Superior temporal gyrus (tissue), 1 donor: Measurements from ENCODE around the gene CEACAM6.
"Not testable (repeated sequence)": the region's sequence is repeated elsewhere in the genome, so short reads cannot be mapped to it uniquely, and the experiment has no call there.

Source experiments
- DNase-seq: peaks from one replicate; pipeline ENCODE4 v3.0.0-alpha.2; 2016; ENCODE audit errors: extremely low spot score

CEACAM6 gene

DNA sequence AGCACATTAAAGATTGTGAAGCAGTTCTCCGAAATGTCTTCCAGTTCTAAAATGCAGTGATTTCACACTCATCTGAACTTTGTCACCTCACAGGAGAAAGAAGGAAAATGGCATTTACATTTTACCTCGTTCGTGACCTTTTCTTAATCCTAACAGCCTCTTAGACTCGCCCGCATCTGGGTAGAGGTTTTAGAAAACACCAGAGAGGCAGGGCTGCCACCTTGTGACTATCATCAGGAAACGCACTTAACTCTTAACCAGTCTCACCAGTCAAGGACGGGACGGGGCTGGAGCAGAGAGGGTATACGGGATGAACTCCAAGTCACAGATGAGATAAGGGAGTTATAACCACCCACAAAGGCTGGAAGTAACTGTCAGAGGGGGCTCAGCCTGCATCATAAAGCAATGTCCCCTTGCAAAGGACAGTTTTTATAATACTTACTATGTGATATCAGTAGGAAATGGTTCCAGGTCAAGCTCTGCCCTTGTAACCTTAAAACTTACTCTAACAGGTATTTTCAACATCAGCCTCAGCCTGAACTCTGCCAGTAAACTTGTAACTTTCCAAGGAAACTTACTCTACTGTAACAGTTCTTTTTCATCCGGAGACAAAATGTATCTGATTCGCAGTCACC, 8.6 kb upstream of the CEACAM6 start:
- DNase-seq, result peak; percentile 56

DNA sequence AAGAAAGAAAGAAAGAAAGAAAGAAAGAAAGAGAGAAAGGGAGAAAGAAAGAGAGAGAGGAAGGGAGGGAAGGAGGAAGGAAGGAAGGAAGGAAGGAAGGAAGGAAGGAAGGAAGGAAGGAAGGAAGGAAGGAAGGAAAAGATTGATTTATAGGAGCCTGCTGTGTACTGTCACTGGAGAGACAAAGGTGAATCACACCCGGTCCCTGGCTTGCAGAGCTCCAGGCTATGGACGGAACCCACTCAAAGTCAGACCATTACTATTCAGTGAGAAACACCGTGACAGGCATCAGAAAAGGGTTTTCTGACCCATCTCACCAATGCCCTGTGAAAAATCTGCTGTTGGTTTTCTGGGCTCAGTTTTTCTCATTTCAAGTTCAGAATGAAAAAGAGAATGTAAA, 7.3 kb upstream of the CEACAM6 start:
- DNase-seq, result no peak

DNA sequence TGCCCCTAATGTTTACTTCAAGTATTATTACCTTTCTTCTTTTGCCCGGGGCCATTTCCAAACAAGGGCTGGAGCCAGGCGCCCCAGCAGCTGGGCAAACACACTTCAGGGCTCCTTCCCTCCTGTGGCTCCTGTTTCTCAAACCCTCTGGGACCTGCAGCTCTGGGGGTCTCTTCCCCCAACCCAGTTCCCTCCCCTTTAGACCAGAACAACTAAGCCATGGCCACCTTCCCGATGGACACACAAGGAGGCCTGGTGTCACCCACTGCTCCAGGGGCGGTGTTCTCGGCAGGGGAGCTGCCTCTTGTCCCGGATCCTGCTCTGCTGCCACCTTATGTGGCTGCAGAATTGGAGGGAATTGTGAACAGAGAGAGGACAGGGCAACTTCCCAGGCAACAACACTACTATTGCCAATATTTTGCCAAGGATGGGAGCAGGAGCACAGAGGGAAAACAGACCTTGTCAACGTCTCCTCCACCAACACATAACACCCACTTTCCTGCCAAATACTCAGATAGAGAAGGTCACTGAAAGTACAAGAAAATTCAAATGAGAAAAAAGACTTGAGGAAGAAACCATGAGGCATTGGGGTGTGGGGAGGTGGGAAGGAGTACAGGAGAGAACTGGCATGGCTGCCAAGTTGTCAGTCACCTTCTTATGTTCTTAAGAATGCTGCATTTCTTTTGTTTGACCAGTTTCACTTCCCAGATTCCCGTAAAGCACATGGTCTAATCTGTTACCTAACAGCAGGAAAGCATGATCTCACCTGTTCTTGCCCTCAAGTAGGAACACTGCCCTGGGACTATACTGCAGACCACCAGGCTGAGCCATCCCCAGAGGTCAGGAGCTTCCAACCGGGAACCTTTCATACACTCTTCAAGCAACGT, 4.8 kb upstream of the CEACAM6 start:
- DNase-seq, result not testable (repeated sequence)

DNA sequence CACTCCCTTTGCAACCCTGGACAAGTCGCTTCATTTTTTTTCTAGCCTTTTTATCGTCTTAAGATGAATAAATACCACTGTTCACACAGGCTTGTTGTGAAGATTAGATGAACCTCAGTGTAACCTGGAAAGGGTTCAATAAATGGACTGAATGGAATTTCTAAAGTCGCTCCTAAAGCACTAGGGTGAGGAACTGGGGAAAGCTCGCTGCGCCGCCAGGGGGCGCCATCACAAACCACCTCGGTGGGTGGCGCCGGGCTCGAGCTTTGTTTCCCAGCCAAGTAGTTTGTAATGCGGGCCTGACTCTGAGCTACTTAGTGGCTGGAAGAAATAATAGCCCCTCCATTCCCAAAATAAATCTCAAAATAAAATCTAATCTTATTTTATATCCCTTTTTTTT, 2.2 kb upstream of the CEACAM6 start:
- DNase-seq, result no peak

DNA sequence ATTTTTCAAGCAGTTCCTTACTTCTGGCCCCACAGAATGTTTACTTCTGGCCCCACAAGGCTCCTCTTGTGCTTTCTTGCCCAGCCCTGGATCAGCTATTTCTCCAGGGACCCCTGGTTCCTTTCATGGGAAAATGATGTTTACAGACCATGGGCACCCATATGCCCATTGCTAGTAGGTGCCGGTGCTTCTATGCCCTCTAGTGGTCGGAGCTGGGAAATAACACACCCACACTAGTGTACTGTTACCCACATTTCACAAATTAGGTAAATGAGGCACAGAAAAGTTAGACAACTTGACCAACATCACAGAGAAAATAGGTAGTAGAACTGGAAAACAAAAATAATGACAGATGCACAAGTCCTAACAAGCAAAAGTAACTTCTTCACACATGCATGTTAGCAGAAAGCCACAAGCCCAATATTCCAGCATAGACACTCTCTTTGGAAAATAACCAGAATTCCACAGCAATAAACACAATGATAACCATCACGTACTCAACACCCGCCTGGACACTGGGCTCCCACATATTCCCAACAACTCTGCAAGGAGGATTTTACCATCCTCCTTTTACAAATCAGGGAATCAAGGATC, 1.3 kb upstream of the CEACAM6 start:
- peak; percentile 44 for DNase-seq

DNA sequence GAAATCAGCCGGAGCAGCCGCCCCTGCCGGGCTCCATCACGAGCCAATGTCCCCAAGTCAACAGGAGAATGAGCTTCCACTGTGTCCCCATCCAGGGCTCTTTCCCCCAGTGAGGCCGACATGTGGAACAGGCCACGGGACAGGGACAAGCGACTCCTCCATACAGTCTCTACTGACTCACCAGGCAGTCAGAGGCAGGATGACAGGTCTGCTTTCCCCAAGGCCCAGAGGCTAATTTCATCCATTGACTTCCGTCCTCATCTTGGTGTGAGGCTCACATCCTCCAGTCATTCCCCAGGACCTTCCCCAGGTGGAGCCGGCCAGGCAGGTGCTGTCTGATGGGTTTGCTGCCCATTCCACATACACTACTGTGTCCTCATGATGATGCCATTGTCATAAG, 3.5 kb downstream of the CEACAM6 start:
- DNase-seq, result no peak

DNA sequence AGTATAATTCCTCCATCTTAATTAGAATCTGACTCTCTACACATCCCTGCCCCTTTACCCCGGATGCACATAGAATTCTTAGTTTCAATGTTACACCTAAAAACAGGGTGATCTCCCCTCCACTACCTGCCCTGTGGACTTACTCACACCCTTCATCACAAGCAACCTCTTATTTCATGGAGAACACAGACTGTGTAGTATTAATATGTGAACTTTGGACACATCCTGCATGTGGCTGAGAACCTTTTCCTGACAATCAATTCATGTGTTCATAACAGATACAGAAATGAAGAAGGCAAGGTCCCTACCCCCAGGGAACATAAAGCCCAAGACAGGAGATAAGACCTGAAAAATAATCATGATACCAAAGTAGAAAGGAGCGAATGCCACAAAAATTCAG, 11.8 kb downstream of the CEACAM6 start:
- DNase-seq, result no peak

DNA sequence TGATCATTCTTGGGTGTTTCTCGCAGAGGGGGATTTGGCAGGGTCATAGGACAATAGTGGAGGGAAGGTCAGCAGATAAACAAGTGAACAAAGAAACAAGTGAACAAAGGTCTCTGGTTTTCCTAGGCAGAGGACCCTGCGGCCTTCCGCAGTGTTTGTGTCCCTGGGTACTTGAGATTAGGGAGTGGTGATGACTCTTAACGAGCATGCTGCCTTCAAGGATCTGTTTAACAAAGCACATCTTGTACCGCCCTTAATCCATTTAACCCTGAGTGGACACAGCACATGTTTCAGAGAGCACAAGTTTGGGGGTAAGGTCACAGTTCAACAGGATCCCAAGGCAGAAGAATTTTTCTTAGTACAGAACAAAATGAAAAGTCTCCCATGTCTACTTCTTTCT, 12.8 kb downstream of the CEACAM6 start:
- not testable (repeated sequence) for DNase-seq

DNA sequence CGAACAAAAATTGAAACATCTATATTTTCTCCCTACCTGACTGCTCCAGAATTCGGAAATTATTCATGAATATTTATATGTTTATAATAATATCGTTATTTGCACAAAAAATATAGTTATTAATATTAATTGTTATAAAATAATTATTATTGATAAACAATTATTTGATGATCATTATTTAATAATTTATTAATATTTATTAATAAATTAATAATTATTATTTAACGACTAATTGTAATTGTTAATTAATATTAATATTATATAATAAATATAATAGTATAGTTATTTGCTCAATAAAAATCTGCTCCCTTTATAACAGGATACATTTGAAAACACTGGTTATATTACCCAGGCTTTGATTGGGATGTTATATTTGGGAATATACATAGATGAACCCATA, 14.3 kb downstream of the CEACAM6 start:
- no peak for DNase-seq

DNA sequence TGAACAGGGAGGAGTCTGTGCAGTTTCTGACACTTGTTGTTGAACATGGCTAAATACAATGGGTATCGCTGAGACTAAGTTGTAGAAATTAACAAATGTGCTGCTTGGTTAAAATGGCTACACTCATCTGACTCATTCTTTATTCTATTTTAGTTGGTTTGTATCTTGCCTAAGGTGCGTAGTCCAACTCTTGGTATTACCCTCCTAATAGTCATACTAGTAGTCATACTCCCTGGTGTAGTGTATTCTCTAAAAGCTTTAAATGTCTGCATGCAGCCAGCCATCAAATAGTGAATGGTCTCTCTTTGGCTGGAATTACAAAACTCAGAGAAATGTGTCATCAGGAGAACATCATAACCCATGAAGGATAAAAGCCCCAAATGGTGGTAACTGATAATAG, 16.1 kb downstream of the CEACAM6 start:
- DNase-seq, result no peak

DNA sequence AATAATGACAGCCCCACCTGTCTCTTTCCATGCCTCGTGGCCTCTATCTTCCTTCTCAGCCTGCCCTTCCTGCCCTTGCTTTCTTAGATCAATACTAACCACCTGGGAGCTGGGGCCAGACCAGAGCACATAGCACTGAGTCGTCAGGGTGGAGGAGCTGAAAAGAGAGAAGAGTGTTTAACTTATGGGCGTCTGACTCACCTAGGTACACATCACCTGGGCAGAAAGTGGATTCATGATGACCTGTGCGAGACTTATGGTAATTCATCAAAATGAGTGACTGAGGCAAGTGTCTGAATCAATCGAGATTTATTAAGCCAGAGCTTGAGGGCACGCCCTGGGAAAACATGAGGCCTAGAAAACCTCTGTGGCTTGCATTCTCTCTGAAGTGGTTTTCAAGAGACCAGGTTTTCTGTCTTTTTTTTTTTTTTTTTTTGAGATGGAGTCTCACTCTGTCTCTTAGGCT, 19.2 kb downstream of the CEACAM6 start:
- DNase-seq, result no peak

DNA sequence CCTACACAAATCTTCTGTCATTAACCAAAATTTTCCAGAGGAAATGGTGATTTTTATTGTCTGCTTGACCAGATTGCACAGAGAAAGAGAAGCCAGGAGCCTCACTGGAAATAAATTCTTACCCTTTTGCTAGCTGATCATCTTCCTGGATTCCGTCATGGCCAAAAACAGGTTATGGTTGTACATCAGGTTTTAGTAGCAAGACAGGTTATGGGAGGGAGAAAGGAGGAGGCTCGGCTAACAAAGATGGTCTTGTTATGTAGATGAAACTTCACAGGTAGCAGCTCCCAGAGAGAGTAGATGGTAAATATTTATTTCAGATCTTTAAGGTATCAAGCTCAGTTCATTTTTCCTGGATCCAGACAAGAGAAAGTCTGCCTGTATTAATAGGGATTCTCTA, 21.4 kb downstream of the CEACAM6 start:
- no peak for DNase-seq

DNA sequence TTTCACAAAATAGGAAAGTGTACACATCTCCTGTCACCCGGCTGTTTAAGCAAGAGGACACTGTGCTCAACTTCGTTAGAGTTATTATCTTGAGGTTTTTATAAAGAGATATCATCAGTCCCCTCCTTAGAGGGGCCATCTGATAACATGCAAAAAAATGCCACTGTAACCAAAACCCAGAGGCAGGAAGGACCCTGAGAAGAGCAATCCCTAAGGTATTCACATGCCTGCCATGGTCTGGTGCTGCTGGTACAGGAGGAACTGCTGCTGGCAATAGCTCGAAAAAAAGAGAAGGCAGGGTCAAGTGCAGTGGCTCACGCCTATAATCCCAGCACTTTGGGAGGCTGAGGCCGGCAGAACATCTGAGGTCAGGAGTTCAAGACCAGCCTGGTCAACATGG, 28.3 kb downstream of the CEACAM6 start:
- DNase-seq, result no peak

DNA sequence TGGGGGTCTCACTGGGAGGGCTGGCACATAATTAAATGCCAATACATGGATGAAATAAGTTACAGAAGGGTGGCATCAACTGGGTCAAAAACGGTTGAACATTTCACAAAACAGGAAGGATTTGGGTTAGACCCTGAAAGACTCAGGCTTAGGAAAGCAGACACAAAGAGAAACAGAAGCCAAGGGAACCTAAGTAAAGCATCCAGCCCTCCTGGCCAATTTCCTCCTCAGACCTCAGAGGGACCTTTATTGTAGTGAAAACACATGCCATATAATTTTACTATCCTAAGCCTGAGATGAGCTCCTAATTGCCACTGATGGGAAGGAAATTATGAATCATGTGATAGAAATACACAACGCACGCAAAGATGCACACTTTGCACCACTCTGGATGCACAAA, 29.0 kb downstream of the CEACAM6 start:
- DNase-seq, result no peak

DNA sequence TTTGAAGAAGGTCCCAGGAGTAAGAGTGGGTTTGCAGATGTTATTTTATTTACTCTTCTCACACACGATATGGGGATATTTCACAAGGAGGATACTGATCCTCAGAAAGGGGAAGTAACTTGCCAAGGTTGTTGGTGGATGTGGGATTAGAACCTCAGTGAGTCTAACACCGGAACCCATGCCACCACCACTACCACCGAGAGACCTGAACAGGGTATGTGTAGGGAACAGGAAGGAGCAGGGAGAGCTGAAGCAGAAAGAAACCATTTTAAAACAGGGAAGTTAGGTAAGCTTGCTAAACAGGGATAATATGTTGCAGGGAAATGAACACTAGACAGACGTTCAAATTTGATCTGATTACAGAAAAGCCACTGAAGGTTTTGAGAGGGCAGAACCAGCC, 29.4 kb downstream of the CEACAM6 start:
- no peak for DNase-seq

DNA sequence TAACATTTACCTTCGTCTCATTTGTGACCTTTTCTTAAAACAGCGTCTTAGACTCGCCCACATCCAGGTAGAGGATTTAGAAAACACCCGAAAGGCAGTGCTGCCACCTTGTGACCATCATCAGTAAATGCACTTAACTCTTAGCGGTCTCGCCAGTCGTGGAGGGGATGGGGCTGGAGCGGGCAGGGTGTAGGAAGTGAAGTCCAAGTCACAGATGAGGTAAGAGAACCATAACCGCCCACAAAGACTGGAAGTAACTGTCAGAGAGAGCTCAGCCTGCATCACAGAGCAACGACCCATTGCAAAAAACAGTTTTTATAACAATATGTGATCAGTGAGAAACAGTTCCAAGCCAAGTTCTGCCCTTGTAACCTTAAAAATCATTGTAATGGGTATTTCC, 30.3 kb downstream of the CEACAM6 start:
- DNase-seq, result peak; percentile 62

DNA sequence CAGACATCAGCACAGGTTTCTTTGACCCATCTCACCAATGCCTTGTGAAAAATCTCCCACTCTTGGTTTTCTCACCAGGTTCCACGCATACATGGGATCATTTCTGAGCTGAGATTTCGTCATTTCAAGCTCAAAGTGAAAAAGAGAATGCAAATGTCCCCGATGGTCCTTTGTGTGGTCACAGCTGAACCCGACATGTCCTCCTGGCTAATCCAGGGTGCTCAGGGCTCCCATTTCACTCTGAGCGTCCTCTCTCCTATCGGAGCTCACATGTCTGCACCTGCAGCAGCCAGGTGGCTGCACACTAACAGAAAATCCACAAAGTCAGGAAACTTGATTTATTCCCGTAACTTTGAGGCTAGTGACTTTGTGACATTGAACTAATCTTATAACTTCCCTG, 31.7 kb downstream of the CEACAM6 start:
- DNase-seq, result no peak

DNA sequence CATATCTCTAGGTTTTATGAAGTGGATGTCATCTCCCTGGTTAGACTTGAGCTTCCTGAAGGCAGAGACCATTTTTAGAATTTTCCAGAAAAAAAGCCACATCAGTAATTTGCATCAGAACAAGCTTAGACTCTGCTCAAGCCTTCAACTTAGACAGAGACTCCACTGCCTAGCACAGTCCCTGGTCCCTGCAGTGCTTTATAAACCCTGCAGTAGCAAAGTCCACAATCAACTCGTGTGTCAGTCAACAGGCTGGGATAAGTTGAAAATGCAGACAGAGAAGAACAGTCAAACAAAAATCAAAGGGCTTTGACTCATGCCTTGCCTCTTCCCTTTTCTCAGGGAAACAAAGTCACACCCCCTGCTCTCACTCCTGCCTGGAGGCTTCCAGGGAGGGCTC, 33.2 kb downstream of the CEACAM6 start:
- not testable (repeated sequence) for DNase-seq

DNA sequence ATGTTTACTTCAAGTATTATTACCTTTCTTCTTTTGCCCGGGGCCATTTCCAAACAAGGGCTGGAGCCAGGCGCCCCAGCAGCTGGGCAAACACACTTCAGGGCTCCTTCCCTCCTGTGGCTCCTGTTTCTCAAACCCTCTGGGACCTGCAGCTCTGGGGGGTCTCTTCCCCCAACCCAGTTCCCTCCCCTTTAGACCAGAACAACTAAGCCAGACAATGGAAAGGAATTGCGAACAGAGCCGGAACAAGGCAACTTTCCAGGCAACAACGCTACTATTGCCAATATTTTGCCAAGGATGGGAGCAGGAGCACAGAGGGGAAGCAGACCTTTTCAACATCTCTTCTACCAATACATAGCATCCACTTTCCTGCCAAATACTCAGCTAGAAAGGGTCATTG, 33.7 kb downstream of the CEACAM6 start:
- not testable (repeated sequence) for DNase-seq

DNA sequence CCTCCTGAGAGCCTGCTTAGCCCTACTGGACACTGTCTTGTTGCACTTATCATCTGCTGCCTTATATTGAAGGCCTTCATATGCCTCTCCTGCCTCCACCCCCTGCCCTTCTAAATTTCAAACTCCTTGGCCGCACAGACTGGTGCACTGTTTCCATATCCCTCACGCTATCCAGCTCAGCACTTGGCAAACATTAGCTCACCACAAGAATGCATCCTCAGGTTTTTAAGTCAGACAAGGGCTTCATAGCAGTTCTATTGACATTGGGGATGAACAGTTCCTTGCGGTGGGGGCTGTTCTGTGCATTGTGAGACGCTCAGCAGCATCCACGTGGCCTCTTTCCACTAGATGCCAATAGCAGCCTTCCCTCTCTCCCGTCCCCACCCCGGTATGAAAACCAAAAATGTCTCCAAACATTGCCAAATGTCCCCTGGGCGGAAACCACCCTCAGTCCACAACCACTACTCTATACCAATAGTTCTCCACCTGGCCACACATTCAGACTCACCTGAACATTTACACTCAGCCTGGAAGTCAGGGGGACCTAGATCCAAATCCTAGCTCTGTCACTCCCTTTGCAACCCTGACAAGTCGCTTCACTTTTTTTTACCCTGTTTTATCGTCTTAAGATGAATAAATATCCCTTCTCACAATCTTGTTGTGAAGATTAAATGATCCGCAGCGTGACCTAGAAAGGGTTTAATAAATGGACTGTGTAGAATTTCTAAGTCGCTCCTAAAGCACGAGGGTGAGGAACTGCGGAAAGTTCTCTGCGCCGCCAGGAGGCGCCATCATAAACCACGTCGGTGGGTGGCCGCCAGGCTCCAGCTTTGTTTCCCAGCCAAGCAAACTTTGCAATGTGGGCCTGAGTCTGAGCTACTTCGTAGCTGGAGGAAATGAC, 37.4 kb downstream of the CEACAM6 start:
- no peak for DNase-seq

DNA sequence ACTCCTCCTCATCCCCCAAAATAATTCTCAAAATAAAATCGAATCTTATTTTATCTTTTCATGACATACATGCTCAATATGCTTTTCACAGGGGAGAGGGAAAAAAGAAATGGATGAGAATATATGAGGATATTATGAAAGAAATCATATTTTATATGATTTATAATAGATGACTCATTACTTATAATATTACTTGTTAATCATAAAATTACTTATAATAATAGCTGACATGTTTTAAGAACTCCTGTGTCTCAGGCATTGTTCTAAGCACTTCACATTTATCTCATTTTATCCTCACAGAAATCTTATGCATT, 38.0 kb downstream of the CEACAM6 start:
- no peak for DNase-seq

DNA sequence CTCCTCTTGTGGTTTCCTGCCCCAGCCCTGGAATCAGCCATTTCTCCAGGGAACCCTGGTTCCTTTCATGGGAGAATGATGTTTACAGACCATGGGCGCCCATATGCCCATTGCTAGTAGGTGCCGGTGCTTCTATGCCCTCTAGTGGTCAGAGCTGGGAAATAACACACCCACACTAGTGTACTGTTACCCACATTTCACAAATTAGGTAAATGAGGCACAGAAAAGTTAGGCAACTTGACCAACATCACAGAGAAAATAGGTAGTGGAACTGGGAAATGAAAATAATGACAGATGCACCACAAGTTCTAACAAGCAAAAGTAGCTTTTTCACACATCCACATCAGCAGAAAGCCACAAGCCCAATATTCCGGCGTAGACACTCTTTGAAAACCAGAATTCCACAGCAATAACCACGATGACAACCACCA, 39.7 kb downstream of the CEACAM6 start:
- DNase-seq, result peak; percentile 27
